Measurements from ENCODE around the gene RHO. TPM values are rescaled to one million over a fixed set of nuclear protein-coding genes. Genes with fewer than 3 reads are reported as not detected.

Gene RHO
- total and polyA plus RNA-seq, 2 donors (not counting 3 experiments of a cell fraction or from before 2014, with no cell fraction given) = not detected

DNA sequence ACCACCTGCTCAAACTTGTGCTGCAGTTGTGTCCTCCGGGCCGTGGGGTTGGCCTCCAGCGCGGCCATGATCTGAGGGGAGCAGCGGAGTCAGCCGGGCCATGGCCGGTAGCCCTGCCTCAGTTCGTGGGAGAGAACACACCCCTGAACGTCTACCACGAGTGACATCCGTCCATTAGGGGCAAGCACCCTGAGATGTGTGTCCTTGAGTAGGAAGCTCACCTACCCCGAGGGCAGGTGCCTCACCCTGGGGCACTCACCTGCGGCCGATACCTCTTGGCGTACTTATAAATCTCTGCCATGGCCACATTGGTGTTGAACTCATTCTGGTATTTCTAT is 27.9 kb downstream of the RHO start:
- H3K36me3 ChIP-seq (ENCODE audit: control insufficient read depth in 2 of 2, extremely low read depth in 1 of 2, insufficient read depth in 2 of 2, low read length in 2 of 2) = peaks cover 14 to 43% of the 10 kb centered on the region in 2 experiments
- no peaks in the 10 kb centered on the region for H4K20me1 ChIP-seq (replicated peaks; ENCODE audit: control insufficient read depth, extremely low read depth, insufficient read depth, low read length)
- H3K27ac ChIP-seq (ENCODE audit: insufficient read depth, low read depth, low read length) = no peak overlapping the region
- ChIA-PET POLR2A (no interaction called here), CTCF (interaction anchor here (6.4 kb wide), 1 partner anchor 65 kb away, joined by 80 read pairs; no protein-coding TSS in a partner anchor)
- peaks cover 32% of the 10 kb centered on the region for H3K4me1 ChIP-seq (ENCODE audit: control insufficient read depth, extremely low read depth, insufficient read depth, low read length)
- no peaks in the 10 kb centered on the region for H3K9me1 ChIP-seq (replicated peaks; ENCODE audit: control insufficient read depth, extremely low read depth, insufficient read depth, low read length)
- no peak overlapping the region for H3K4me3 ChIP-seq (replicated peaks in 1 of 3; ENCODE audit: insufficient read depth in 1 of 3, low read depth in 1 of 3, low read length in 3 of 3)
- H3K9me3 ChIP-seq (replicated peaks; ENCODE audit: control insufficient read depth, insufficient read depth, low read length) = no peaks in the 10 kb centered on the region
- intact Hi-C loops (cut with micrococcal nuclease) (no loop called here), dilution Hi-C loops (cut with MboI; ENCODE audit: extremely low pct_ligation_motif_present, low sequenced_read_pairs) (no loop called here)
- no peaks in the 10 kb centered on the region for H3K79me2 ChIP-seq (ENCODE audit: control insufficient read depth, insufficient read depth, low read length)
- FAIRE-seq (no peak), DNase-seq (ENCODE audit: low read depth, low spot score) (no peak)
- H3K4me2 ChIP-seq (ENCODE audit: insufficient read depth, low read length) = no peak overlapping the region
- TF ChIP-seq MYC (IDR thresholded peaks at IDR 0.05; ENCODE audit: low read depth, low read length) = no peak
- TF ChIP-seq POLR2A (IDR thresholded peaks at IDR 0.05; ENCODE audit: low read depth, low read length) = no peak
- TF ChIP-seq POLR2AphosphoS5 (IDR thresholded peaks at IDR 0.05; ENCODE audit: insufficient read depth, low read depth, low read length) = no peak
- TF ChIP-seq, protein P1, sequence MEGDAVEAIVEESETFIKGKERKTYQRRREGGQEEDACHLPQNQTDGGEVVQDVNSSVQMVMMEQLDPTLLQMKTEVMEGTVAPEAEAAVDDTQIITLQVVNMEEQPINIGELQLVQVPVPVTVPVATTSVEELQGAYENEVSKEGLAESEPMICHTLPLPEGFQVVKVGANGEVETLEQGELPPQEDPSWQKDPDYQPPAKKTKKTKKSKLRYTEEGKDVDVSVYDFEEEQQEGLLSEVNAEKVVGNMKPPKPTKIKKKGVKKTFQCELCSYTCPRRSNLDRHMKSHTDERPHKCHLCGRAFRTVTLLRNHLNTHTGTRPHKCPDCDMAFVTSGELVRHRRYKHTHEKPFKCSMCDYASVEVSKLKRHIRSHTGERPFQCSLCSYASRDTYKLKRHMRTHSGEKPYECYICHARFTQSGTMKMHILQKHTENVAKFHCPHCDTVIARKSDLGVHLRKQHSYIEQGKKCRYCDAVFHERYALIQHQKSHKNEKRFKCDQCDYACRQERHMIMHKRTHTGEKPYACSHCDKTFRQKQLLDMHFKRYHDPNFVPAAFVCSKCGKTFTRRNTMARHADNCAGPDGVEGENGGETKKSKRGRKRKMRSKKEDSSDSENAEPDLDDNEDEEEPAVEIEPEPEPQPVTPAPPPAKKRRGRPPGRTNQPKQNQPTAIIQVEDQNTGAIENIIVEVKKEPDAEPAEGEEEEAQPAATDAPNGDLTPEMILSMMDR (IDR thresholded peaks at IDR 0.05; ENCODE audit: extremely low read depth in 1 of 2, insufficient read depth in 1 of 2, low read depth in 1 of 2, low read length in 2 of 2) = no peak
- TF ChIP-seq JUN (IDR thresholded peaks at IDR 0.05; ENCODE audit: borderline replicate concordance, insufficient read depth, insufficient read length, low read depth) = no peak
- TF ChIP-seq FOS (IDR thresholded peaks at IDR 0.05; ENCODE audit: borderline replicate concordance, insufficient read depth, low read length) = no peak
- TF ChIP-seq EZH2 (IDR thresholded peaks at IDR 0.05; ENCODE audit: borderline replicate concordance, low read depth, low read length, severe bottlenecking) = no peak
- TF ChIP-seq, protein P2, sequence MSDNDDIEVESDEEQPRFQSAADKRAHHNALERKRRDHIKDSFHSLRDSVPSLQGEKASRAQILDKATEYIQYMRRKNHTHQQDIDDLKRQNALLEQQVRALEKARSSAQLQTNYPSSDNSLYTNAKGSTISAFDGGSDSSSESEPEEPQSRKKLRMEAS (IDR thresholded peaks at IDR 0.05; ENCODE audit: insufficient read depth, insufficient read length) = no peak
- no peak for TF ChIP-seq GATA2 (IDR thresholded peaks at IDR 0.05; ENCODE audit: insufficient read depth, insufficient read length, low read depth, low read length)
- H3K27me3 ChIP-seq (ENCODE audit: control insufficient read depth in 2 of 2, insufficient read depth in 2 of 2, low read length in 2 of 2) = no peaks in the 10 kb centered on the region
- no peak overlapping the region for H2AFZ ChIP-seq (ENCODE audit: low read depth, low read length)
- no peak overlapping the region for H3K9ac ChIP-seq (replicated peaks; ENCODE audit: extremely low read depth, insufficient read depth, low read length)
- BruUV-seq (replicated peaks) = no TSS peak

Data from endothelial cell of umbilical vein (primary cell).